GM11168 (cell line): ENCODE data around the gene TSKU.

Experiments used
- in situ Hi-C: fragments of 300-500 bp; cut with MboI; formaldehyde crosslinking; loops from one replicate; pipeline ENCODE4 v1.12.0; 2022; ENCODE audit warnings: low sequenced_read_pairs; ENCODE audit not compliant: unreplicated experiment

Gene TSKU

DNA sequence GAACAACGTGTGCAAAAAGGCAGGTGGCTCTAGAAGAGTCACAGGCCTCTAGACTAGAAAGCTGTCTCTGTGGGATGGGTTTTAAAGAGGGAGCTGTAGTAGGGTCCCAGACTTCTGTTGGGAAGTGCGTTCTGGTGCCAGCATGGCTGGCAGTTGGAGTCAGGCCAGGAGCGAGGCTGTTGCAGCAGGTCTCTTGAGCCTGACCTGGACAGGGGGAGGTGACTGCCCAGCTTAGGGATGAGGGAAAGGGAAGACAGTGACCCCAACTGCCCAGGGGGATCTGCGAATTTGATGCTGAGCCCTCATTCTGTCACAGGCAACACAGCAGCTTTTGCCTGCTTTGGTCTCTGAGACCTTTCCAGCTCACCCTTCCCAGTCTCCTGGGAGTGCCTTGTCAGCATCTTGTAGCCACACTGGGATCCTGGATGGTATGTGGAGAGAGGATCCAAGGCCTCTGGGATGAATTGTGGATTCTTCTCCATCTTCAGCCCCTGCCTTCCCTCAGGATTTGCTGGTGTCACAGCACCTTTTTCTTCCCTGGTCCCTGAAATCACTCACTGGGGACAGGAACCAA is 3.4 kb downstream of the TSKU start:
- in situ Hi-C loops: no loop called here

DNA sequence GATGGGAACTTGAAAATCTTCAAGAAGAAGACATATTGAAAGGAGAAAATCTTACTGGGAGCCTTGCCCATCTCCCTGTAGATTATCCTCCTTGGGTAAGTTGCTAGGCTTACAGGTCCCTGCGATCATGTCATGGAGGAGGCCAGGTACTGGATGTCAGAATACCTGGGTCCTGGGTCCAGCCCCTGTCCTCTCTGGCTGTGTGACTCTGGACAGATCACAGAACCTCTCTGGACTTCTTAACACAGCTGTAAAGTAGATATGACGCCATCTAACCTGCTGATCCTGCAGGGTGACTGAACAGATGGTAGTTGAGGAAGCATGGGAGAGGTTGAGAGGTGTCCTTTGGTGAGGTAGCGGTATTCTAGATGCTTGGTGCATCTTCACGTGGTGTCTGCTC is 4.1 kb downstream of the TSKU start:
- in situ Hi-C loops: no loop called here

DNA sequence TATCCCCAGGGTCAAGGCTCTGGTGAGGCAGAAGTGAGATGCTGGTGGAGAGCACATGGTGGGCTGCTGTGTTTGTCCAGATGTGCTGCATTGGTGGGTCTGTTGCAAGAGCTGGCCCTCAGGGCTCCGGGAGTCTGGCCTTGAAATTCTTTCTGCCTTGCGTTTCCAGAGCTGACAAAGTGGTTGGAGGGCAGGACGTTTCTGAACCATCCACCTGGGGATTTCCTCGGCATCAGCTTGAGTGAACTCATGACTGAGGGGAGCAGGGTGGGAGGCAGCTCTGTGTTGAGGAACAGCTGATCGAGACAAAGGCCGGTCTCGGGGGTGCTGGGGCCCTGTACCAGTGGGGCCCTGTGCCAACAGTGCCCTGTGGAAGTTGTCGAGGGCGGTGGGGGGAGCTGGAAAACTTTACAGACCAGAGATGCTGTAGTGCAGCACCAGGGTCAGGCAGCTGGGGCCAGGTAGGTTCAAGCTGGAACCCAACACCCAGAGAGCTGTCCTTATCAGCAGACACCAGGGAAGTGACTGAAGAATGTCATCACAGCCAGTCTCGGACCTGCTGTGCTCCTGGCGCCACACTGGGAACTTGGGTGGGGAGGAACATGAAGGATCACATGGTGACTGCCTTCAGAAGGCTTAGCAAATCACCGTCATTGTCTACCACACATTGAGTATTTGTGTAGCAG is 4.9 kb downstream of the TSKU start:
- in situ Hi-C loops: no loop called here

GRCh38 chr11:76788661-76789442 is 5.7 kb downstream of the TSKU start:
- in situ Hi-C loops: no loop called here

GRCh38 chr11:76789443-76789719 is 6.2 kb downstream of the TSKU start:
- in situ Hi-C loops: no loop called here

DNA sequence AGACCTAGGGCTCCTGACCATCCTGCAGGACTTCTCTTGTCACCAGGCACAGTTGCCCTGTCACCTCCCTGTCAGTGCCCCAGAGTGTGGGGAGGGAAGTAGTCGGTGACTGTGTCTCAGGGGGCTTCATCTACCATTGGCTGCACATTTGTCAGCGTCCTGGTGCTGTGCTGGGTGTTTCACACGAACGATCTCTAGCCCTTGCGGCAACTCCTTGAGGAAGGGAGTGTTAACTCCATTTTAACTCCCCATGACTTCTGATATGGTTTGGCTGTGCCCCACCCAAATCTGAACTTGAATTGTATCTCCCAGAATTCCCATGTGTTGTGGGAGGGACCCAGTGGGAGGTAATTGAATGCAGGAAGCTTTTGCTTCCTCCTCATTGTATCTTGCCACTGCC is 7.1 kb downstream of the TSKU start:
- in situ Hi-C loops: loop anchor here (10.0 kb wide), 1 partner anchor 45 kb away; no protein-coding TSS in a partner anchor

- in situ Hi-C loops: loop anchor here (10.0 kb wide), 1 partner anchor 46 kb away; no protein-coding TSS in a partner anchor
These were observed 8.0 kb downstream of the TSKU start for GRCh38 chr11:76791002-76791770.

DNA sequence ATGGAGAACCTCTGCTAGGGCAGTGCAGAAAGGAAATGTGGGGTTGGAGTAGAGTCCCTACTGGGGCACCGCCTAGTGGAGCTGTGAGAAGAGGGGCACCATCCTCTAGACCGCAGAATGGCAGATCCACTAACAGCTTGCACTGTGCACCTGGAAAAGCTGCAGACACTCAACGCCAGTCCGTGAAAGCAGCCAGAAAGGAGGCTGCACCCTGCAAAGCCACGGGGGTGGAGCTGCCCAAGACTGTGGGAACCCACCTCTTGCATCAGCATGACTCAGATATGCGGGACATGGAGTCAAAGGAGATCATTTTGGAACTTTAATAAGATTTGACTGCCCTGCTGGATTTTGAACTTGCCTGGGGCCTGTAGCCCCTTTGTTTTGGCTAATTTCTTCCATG is 8.7 kb downstream of the TSKU start:
- in situ Hi-C loops: loop anchor here (10.0 kb wide), 1 partner anchor 47 kb away; no protein-coding TSS in a partner anchor

- in situ Hi-C loops: loop anchor here (10.0 kb wide), 1 partner anchor 48 kb away; no protein-coding TSS in a partner anchor
These were observed 9.5 kb downstream of the TSKU start for GRCh38 chr11:76792505-76793264.

- in situ Hi-C loops: loop anchor here (10.0 kb wide), 1 partner anchor 49 kb away; no protein-coding TSS in a partner anchor
These were observed 10.5 kb downstream of the TSKU start for GRCh38 chr11:76793391-76794291.

- in situ Hi-C loops: loop anchor here (10.0 kb wide), 1 partner anchor 50 kb away; no protein-coding TSS in a partner anchor
These were observed 11.5 kb downstream of the TSKU start for GRCh38 chr11:76794371-76795289.

DNA sequence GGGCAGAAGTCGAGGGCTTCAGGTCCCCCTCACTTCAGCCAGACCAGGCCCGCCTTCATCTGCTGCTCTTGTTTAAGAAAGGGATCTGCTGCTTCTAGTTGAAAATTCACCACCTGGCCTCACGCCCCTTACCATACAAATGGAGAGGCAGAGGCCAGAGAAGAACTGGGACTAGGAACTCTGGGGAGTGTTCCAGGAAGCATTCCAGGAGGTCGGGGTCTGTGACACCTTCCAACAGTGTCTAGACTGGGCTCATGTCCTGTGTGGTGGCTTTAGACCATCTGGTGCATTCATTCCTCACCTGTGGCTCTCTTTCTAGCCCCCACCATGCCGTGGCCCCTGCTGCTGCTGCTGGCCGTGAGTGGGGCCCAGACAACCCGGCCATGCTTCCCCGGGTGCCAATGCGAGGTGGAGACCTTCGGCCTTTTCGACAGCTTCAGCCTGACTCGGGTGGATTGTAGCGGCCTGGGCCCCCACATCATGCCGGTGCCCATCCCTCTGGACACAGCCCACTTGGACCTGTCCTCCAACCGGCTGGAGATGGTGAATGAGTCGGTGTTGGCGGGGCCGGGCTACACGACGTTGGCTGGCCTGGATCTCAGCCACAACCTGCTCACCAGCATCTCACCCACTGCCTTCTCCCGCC is 12.3 kb downstream of the TSKU start:
- in situ Hi-C loops: loop anchor here (10.0 kb wide), 1 partner anchor 51 kb away; no protein-coding TSS in a partner anchor

- in situ Hi-C loops: loop anchor here (10.0 kb wide), 1 partner anchor 51 kb away; no protein-coding TSS in a partner anchor
These were observed 12.8 kb downstream of the TSKU start for GRCh38 chr11:76795936-76796441.

- in situ Hi-C loops: loop anchor here (10.0 kb wide), 1 partner anchor 52 kb away; no protein-coding TSS in a partner anchor
These were observed 13.5 kb downstream of the TSKU start for GRCh38 chr11:76796511-76797198.

- in situ Hi-C loops: loop anchor here (10.0 kb wide), 1 partner anchor 53 kb away; no protein-coding TSS in a partner anchor
These were observed 14.4 kb downstream of the TSKU start for GRCh38 chr11:76797341-76798201.
